Ectodermal cell (in vitro differentiated cells): ENCODE results near the gene IRF7.

Source experiments
- H3K27ac ChIP-seq: 2 replicates; pipeline ENCODE4 v1.7.0; 2013; ENCODE audit warnings: mild to moderate bottlenecking, low read depth, low read length; ENCODE audit not compliant: insufficient read depth, poor library complexity, severe bottlenecking
- H3K27me3 ChIP-seq: 2 replicates; pipeline ENCODE4 v1.7.0; 2013; ENCODE audit warnings: mild to moderate bottlenecking, low read length; ENCODE audit not compliant: insufficient read depth, control insufficient read depth, poor library complexity, severe bottlenecking
- H3K36me3 ChIP-seq: one replicate; pipeline ENCODE4 v1.7.0; 2013; ENCODE audit warnings: low read length; ENCODE audit not compliant: control insufficient read depth, insufficient read depth
- H3K4me1 ChIP-seq: one replicate; pipeline ENCODE4 v1.7.0; 2013; ENCODE audit warnings: low read length; ENCODE audit not compliant: control insufficient read depth, insufficient read depth
- H3K4me3 ChIP-seq: 2 replicates; pipeline ENCODE4 v1.7.0; 2013; ENCODE audit warnings: low read depth, low read length, control low read depth; ENCODE audit not compliant: insufficient read depth
- H3K9me3 ChIP-seq: 2 replicates; pipeline ENCODE4 v1.7.0; 2013; ENCODE audit warnings: mild to moderate bottlenecking, low read length, moderate library complexity; ENCODE audit not compliant: control insufficient read depth
- WGBS, 2 experiments: methylation state at CpG; one replicate each; pipeline ENCODE4 v1.1.7; 2013; ENCODE audit warnings: missing lambda C conversion rate in 2 of 2; 5-methylcytosine and 5-hydroxymethylcytosine counted together

IRF7 gene

DNA sequence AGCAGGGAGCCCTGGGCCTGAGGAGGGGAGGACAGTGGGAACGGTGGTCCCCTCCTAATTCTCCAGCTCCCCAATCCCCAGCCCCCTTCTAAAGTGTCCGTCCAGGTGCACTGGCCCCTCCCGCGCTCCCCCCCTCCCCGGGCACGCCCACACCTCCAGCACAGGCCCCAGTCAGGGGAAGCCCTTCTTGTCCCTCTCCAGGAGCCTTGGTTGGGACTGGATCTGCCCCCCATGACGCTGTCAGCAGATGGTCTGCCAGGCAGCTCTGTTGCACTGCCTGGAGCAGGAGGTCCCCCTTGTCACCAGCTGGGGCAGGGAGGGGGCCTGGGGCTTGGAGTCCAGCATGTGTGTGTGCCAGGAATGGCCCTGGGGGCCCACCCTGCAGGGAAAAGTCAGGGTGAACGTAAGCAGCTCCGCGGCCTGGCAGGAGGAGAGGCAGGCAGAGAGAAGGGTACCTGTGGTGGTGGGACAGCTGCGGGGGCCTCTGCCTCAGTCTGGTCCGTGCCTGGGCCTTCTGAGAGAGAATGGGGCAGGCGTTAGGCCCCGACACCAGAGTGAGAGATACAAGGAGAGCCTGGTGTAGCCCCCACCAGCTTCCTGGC is 1.6 kb downstream of the IRF7 start:
- Histone ChIP-seq H3K27me3 (no peaks in the 10 kb centered on the region), H3K36me3 (peaks cover 10% of the 10 kb centered on the region), H3K4me3 (no peak overlapping the region), H3K27ac (no peak overlapping the region), H3K9me3 (no peaks in the 10 kb centered on the region), H3K4me1 (peaks cover 7% of the 10 kb centered on the region)
- 83 to 89% methylated on average over 14 of the region's 14 CpGs for WGBS, 2 experiments

DNA sequence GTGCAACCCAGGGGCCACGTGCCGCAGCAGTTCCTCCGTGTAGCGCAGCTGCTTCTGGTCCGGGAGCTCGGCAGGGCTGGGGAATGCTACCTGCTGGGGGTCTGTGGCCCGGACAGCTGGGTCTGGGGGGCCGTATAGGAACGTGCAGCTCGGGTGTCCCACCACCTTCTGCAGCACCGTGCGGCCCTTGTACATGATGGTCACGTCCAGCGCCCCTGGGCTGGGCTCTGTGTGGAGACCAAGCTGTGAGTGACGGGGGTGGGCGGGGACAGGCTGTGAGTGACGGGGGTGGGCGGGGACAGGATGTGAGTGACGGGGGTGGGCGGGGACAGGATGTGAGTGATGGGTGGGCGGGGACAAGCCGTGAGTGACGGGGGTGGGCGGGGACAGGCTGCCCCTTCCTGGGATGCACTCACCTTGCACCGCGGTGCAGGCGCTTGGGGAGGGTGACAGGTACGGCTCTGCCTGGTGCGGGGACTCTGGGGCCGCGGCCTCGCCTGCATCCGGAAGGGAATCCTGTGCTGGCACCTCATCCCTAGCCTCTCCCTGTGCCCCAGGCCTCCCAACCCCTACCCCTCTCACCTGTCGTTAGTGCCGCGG is 2.3 kb downstream of the IRF7 start:
- Histone ChIP-seq H3K27ac (no peak overlapping the region), H3K4me3 (no peak overlapping the region), H3K9me3 (no peaks in the 10 kb centered on the region), H3K27me3 (no peaks in the 10 kb centered on the region), H3K4me1 (peaks cover 7% of the 10 kb centered on the region), H3K36me3 (peaks cover 16% of the 10 kb centered on the region)
- WGBS, 2 experiments: 39 to 42% methylated on average over 32 to 36 of the region's 36 CpGs

DNA sequence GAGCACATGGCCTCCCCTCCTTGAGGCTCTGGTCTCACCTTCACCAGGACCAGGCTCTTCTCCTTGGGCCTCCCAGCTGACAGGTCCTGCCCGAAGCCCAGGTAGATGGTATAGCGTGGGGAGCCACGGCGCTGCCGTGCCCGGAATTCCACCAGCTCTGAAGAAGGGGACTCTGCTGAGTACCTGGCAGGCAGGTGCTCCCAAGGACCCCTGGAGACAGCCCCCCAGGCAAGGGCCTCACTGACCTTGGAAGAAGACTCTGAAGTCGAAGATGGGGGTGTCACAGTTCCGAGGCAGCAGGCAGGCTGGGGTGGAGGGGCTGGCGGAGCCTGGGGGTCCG is 2.8 kb downstream of the IRF7 start:
- H3K27me3 ChIP-seq: no peaks in the 10 kb centered on the region
- H3K4me1 ChIP-seq: peaks cover 7% of the 10 kb centered on the region
- 94 to 95% methylated on average over 10 of the region's 10 CpGs for WGBS, 2 experiments
- H3K36me3 ChIP-seq: peaks cover 20% of the 10 kb centered on the region
- H3K9me3 ChIP-seq: no peaks in the 10 kb centered on the region
- H3K27ac ChIP-seq: no peak overlapping the region
- no peak overlapping the region for H3K4me3 ChIP-seq

DNA sequence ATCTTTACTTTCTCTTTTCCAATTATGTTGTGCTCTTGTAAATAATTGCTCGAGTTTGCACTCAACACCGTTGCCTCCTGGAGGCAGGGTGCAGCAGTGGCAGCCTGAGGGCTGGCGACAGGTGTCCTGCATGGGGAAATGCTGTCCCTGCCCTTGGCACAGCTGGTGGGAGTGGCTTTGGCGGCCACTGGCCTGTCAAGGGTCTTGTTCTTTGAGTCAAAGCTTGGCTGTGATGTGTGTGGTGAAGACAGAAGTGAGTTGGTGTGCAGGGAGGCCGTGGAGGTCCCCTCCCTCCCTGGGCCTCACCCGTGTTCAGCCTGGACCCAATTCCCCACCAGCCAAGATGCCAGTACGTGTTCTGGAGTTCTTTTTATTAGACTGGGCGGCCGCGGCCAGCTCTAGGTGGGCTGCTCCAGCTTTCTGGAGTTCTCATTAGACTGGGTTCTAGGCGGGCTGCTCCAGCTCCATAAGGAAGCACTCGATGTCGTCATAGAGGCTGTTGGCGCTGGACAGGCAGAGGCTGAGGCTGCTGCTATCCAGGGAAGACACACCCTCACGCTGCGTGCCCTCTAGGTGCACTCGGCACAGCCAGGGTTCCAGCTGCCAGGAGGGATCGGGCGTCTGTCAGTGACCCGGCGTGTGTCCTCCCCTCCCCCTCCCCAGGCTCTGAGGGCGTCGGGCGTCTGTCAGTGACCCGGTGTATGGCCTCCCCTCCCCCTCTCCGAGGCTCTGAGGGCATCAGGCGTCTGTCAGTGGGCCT is 3.4 kb downstream of the IRF7 start:
- no peaks in the 10 kb centered on the region for H3K27me3 ChIP-seq
- no peak overlapping the region for H3K27ac ChIP-seq
- H3K4me3 ChIP-seq: no peak overlapping the region
- no peaks in the 10 kb centered on the region for H3K9me3 ChIP-seq
- 88 to 89% methylated on average over 27 of the region's 27 CpGs for WGBS, 2 experiments
- peaks cover 7% of the 10 kb centered on the region for H3K4me1 ChIP-seq
- peaks cover 25% of the 10 kb centered on the region for H3K36me3 ChIP-seq

DNA sequence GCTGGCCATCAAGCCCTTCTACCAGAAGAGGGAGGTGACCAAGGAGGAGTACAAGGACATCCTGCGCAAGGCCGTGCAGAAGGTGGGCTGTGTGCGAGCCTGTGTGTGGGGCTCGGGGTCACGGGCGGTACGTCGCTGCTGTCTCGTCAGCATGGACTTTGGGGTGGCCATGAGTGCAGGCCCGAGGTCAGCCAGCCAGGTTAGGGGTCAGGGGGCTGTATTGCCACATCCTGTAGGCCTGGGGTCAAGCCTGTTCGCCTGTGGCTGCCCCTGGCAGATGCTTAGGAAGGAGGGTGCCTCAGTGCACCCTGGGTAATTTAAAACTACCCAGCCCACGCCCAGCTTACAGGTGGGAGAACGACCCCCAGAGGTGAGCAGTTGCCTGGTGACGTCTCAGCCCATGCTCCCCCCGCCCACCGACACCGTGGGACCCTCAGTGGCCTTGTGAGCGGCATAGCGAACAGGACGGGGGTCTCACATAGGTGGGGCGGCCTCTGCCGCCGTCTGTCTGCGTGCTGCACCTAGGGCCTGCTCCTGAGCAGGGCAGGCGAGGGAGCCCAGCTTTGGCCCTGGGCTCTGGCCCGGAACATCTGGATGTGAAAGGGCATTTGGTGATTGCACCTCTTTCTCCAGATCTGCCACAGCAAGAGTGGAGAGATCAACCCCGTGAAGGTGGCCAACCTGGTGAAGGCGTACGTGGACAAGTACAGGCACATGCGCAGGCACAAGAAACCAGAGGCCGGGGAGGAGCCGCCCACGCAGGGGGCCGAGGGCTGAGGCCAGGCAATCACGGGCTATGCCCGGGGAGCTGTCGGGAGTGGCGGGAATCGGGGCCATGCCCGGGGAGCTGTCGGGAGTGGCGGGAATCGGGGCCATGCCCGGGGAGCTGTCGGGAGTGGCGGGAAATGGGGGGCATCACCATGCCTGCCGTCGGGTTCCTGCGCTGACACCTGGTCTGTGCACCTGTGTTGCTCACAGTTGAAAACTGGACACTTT is 4.5 kb downstream of the IRF7 start:
- peaks cover 7% of the 10 kb centered on the region for H3K4me1 ChIP-seq
- no peak overlapping the region for H3K4me3 ChIP-seq
- 96% methylated on average over 48 to 49 of the region's 49 CpGs for WGBS, 2 experiments
- no peaks in the 10 kb centered on the region for H3K27me3 ChIP-seq
- no peak overlapping the region for H3K27ac ChIP-seq
- peaks cover 32% of the 10 kb centered on the region for H3K36me3 ChIP-seq
- H3K9me3 ChIP-seq: no peaks in the 10 kb centered on the region

DNA sequence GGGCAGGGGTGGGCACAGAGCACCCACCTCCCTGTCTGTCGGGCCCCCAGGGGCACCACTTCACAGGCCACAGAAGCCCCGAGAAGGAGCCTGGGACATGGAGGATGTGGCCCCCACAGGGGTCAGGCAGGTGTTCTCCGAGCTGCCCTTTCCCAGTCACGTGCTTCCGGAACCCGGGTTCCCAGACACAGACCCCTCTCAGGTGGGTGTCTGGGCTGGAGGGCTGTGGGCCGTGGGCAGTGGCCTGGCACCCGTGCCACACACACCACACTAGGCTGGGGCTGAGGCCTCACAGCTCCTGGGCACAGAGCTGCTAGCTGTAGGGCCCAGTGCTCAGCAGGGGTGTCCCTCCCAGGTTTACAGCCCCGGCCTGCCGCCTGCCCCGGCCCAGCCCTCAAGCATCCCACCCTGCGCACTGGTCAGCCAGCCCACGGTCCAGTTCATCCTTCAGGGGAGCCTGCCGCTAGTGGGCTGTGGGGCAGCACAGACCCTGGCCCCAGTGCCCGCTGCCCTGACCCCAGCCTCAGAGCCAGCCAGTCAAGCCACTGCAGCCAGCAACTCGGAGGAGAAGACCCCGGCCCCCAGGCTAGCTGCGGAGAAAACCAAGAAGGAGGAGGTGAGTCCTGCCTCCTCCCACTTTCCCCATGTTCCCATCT is 5.5 kb downstream of the IRF7 start:
- Histone ChIP-seq H3K27ac (no peak overlapping the region), H3K4me1 (peaks cover 4% of the 10 kb centered on the region), H3K36me3 (peaks cover 38% of the 10 kb centered on the region), H3K4me3 (no peak overlapping the region), H3K9me3 (no peaks in the 10 kb centered on the region), H3K27me3 (no peaks in the 10 kb centered on the region)
- 95 to 96% methylated on average over 18 of the region's 18 CpGs for WGBS, 2 experiments

DNA sequence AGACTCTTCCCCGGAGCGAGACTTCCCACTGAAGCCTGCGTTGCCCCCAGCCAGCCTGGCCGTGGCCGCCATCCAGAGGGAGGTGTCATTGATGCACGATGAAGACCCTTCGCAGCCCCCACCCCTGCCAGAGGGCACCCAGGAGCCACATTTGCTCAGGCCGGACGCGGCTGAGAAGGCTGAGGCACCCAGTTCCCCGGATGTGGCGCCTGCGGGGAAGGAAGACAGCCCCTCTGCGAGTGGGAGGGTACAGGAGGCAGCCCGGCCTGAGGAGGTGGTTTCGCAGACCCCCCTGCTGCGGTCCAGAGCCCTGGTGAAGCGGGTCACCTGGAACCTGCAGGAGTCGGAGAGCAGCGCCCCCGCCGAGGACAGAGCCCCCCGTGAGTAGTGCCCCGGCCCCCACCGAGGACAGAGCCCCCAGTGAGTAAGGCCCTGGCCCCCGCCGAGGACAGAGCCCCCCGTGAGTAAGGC is 6.4 kb downstream of the IRF7 start:
- H3K4me1 ChIP-seq: no peaks in the 10 kb centered on the region
- H3K27me3 ChIP-seq: no peaks in the 10 kb centered on the region
- no peaks in the 10 kb centered on the region for H3K9me3 ChIP-seq
- no peak overlapping the region for H3K27ac ChIP-seq
- H3K36me3 ChIP-seq: peaks cover 47% of the 10 kb centered on the region
- 95 to 96% methylated on average over 28 of the region's 28 CpGs for WGBS, 2 experiments
- no peak overlapping the region for H3K4me3 ChIP-seq

DNA sequence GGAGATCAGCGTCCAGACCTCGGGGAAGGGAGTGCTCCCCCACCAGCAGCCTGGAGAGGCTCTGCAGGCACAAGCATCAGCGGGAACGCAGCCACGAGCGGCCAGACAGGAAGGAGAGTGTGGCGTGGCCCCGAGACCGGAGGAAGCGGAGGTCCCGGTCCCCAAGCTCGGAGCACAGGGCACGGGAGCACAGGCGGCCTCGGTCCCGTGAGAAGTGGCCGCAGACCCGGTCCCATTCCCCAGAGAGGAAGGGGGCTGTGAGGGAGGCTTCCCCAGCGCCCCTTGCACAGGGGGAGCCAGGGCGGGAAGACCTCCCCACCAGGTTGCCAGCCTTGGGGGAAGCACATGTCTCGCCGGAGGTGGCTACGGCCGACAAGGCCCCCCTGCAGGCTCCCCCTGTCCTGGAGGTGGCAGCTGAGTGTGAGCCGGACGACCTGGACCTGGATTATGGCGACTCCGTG is 6.9 kb downstream of the IRF7 start:
- 94% methylated on average over 28 of the region's 28 CpGs for WGBS, 2 experiments
- peaks cover 52% of the 10 kb centered on the region for H3K36me3 ChIP-seq

DNA sequence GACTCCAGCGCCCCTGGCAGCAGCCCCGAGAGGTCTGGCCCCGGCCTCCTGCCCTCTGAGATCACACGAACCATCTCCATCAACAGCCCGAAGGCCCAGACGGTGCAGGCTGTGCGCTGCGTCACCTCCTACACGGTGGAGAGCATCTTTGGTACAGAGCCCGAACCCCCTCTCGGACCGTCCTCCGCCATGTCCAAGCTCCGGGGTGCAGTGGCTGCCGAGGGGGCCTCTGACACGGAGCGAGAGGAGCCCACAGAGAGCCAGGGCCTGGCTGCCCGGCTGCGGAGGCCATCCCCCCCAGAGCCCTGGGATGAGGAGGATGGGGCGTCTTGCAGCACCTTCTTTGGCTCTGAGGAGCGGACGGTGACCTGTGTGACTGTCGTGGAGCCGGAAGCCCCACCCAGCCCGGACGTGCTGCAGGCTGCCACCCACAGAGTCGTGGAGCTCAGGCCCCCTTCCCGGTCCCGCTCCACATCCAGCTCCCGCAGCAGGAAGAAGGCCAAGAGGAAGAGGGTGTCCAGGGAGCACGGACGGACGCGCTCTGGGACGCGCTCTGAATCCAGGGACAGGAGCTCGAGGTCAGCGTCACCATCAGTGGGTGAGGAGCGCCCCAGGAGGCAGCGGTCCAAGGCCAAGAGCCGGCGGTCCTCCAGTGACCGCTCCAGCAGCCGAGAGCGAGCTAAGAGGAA is 7.6 kb downstream of the IRF7 start:
- WGBS, 2 experiments: 95 to 96% methylated on average over 45 of the region's 45 CpGs
- no peaks in the 10 kb centered on the region for H3K9me3 ChIP-seq
- no peaks in the 10 kb centered on the region for H3K27me3 ChIP-seq
- no peaks in the 10 kb centered on the region for H3K4me1 ChIP-seq
- no peak overlapping the region for H3K27ac ChIP-seq
- peaks cover 53% of the 10 kb centered on the region for H3K36me3 ChIP-seq
- H3K4me3 ChIP-seq: no peak overlapping the region

More for the DNA sequence above, 6.9 kb downstream of the IRF7 start:
- no peak overlapping the region for H3K4me3 ChIP-seq
- no peaks in the 10 kb centered on the region for H3K9me3 ChIP-seq
- H3K27me3 ChIP-seq: no peaks in the 10 kb centered on the region
- H3K27ac ChIP-seq: no peak overlapping the region
- no peaks in the 10 kb centered on the region for H3K4me1 ChIP-seq
